GM12874 (cell line): ENCODE measurements around the gene NR3C1.

Experiments used
- TF ChIP-seq, protein P1 (sequence below): IDR thresholded peaks from 2 replicates; pipeline ENCODE4 v1.5.1; 2011; ENCODE audit warnings: low read depth, mild to moderate bottlenecking, control low read depth, low read length, moderate library complexity; ENCODE audit not compliant: insufficient read depth

The NR3C1 gene

DNA sequence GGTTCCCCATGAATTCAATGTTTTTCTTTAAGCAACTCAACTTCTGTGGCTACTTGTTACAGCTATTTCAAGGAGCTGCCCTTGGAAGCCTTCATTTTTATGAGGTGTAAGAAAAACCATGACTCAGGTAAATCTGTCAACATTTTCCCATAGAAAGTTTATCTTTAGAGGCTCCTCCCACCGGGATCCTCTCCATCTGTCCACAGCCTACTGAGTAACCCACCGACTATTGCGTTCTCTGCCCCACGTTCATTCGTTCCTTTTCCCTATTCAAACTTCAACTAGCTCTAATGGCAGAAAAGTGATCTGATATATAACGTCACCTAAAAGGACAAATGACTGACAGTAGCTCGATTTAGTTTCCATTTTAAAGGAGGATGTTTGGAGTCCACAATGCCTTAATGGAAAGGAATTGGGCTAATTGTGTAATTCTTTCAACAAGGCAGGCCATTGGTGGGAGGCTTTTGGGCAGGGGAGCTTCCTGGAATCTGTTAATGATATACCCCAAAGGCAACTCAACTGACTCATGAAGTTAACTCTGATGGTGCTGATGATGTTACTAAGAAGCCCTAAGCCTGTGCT is 29.3 kb upstream of the NR3C1 start:
- TF ChIP-seq, protein P1, sequence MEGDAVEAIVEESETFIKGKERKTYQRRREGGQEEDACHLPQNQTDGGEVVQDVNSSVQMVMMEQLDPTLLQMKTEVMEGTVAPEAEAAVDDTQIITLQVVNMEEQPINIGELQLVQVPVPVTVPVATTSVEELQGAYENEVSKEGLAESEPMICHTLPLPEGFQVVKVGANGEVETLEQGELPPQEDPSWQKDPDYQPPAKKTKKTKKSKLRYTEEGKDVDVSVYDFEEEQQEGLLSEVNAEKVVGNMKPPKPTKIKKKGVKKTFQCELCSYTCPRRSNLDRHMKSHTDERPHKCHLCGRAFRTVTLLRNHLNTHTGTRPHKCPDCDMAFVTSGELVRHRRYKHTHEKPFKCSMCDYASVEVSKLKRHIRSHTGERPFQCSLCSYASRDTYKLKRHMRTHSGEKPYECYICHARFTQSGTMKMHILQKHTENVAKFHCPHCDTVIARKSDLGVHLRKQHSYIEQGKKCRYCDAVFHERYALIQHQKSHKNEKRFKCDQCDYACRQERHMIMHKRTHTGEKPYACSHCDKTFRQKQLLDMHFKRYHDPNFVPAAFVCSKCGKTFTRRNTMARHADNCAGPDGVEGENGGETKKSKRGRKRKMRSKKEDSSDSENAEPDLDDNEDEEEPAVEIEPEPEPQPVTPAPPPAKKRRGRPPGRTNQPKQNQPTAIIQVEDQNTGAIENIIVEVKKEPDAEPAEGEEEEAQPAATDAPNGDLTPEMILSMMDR, result no peak

DNA sequence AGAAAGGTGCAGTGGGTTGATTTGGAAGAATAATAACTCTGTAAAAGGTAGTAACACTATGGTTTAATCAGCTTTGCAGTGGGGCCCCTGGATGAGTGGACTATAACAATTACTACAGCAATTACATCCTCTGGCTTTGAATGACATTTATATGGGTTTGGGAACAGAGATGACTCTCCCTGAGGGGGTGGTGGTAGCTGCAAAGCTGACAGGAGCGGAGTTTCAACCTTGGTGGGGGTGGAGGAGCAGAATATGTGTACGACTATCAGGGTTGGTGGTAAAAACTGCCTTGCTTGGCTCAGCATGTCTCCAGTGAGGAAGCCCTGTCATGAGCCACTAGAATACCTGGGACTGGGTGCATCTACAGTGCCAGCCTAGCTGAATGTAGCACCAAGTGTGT is 28.3 kb upstream of the NR3C1 start:
- TF ChIP-seq, protein P1, result no peak

DNA sequence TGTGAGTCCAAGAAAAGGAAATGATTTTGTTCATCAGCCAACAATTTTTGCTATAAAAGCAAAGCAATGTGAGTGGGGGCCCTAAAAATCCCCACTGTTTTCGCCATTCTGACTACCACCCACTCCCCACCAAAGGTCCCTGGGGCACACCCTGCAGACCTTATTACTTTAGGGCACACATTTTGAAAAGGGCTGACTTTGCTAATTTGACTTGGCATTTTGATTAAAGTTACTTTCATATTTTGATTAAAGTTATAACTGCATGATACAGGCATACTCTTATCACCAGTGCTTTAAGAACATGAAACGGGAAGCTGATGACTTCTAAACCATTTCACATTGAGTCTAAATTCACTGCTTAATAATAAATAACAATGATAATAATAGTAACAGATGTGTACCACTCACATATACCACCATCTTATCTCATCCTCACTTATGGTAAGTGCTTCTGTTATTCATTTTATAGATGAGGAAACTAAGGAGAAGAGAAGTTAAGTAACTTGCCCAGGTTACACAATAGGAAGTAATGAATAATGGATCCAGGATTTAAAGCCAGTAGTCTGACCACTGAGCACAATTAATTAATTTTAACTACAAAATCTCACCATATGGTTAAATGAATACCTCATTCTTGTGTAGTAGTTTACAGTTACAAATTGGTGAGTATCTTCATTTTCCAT is 25.4 kb upstream of the NR3C1 start:
- TF ChIP-seq, protein P1, result no peak

DNA sequence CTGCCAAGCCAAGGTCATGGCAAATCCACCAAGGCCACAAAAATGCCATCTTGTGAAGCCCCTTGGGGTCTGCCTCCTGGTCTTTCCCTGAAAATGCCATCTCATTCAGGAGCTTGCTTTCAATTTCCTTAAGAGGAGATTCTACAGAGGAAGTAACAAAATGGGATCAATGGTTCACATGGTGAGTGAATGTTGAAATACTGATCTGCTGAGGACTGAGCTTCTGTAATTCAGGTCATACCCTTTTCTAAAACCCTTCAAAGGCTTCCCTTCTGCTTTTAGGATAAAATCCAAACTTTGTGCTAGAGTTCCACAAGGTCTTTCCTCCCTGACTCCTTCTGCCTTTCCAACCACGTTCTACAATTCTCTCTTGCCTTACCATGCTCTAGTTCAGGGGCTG is 24.7 kb upstream of the NR3C1 start:
- TF ChIP-seq, protein P1, result no peak

DNA sequence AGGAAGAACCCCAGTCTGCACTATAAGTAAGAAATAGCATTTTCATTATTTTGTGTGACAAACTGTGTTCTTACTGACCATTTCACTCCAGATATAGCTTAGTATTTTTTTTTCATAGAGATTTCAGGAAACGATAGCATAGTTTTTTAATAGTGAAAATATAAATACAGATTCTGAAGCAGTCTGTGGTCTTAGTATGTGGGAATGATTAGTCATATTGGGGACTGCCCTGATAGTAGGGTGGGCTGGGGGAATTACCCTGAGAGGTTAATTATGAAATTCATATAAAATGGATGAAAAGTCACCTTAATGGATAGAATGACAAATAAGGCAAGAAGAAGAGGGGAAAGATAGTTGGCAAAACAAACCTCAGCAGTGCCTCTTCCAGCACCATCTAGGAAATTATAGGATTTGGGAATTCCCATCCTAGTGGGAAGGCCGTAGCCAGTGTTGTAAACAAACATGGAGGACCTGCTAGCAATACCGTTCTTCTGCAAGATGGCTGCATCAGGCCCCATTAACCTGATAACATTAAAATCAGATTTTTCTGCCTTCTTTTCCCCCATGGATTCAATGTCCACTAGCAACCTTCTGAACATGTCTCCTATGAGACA is 23.7 kb upstream of the NR3C1 start:
- TF ChIP-seq, protein P1, result no peak

DNA sequence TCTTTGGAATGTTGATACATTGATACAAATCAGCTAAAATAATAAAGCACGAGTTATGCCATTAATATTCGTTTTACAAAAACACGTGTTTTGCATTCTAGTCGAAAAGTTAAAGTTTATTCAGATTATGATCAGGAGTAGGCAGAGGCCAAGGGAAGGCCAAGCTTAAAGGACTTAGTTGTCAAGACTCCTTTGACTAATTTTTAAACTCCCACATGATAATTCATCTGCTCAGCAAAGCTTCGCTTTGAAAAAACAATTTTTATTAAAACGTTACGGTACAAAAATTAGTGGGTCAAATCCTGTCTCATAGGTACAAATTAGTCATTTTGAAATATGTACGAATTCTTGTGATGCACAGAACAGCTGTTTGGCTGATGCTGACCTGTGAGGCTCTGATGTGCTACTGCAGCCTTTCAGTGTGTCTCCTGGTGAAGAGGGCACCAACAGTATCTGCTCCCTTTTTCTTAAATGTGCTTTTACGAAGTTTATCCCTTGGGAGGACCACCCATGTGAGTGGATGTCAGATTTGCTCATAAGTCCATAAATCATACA is 23.0 kb upstream of the NR3C1 start:
- TF ChIP-seq, protein P1, result no peak

DNA sequence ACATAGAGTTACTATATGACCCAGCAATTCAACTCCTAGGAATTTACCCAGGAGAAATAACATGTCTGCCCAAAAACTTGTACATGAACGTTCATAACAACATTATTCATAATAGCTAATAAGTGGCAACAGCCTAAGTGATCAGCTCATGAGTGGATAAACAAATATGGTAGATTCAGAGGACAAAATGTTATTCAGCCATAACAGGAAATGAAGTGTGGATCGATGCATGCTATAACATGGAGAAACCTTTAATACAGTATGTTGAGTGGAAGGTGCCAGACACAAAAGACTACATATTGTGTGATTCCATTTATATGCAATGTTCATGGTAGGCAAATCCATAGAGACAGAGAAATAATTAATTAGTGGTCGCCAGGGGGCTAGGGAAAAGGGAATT is 22.3 kb upstream of the NR3C1 start:
- TF ChIP-seq, protein P1, result no peak
